NCI-H82 treated with DMSO at 0.1 percent for 48 hours (cell line): ENCODE results near the gene OR6C68.
"Not testable (repeated sequence)": the region's sequence is repeated elsewhere in the genome, so short reads cannot be mapped to it uniquely, and the experiment has no call there.

Experiments used
- DNase-seq: peaks from one replicate; lab custom pipeline; 2025; ENCODE audit not compliant: unreplicated experiment; lab: John Stamatoyannopoulos, UW

Gene OR6C68

DNA sequence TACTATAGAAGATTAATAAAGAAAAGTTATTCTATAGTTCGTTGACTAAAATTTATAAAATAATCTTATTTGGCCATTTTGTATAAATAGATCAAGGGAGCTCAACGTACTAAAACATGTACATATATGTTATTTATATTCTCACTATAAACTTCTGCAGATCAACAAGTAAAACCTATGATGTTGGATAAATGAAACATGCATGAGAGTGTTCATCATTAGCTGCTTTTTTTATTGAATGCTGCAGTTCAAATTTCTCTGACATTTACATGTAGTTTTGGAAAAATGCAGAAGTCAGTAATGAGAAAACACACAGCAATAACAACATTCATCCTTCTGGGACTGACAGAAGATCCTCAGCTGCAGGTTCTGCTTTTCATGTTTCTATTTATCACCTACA is at the start of gene OR6C68:
Gene OR6C68, plus strand, starts transcription at position 301 of the 400 bp plus-strand sequence. Its CDS starts 0 bp downstream, at position 301.
- DNase-seq: no peak

- no peak for DNase-seq
Measured at GRCh38 chr12:55443776-55444175, 48.4 kb upstream of the OR6C68 start, which contains the start of gene OR6C2. TSS of gene OR6C2 (plus strand) at chr12:55444076. CDS start at chr12:55452214, 8,138 bp downstream.

- DNase-seq: no peak
Measured at GRCh38 chr12:55445357-55445756, 46.8 kb upstream of the OR6C68 start.

DNA sequence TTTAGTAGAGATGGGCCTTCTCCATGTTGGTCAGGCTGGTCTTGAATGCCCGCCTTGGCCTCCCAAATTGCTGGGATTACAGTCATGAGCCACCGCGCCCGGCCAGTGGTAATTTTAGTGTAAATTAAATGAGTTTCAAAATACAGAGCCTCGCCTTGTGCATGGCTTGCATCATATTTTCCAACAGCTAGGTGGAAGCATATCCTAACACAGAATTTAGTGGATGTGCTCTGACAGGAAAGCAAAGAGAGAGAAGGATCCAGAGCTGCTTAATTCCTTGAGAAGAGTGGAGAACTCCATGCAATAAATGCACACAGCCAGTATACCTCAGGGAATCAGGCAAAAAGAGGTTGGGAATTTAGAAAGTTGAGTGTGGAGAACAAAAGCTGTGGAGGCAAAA is 45.9 kb upstream of the OR6C68 start:
- no peak for DNase-seq

GRCh38 chr12:55448825-55449224 is 43.4 kb upstream of the OR6C68 start:
- no peak for DNase-seq

DNA sequence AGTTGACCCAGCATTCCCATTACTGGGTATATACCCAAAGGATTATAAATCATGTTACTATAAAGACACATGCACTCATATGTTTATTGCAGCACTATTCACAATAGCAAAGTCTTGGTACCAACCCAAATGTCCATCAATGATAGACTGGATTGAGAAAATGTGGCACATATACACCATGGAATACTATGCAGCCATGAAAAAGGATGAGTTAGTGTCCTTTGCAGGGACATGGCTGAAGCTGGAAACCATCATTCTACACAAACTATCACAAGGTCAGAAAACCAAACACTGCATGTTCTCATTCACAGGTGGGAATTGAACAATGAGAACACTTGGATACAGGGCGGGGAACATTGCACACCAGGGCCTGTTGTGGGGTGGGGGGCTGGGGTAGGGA is 27.3 kb upstream of the OR6C68 start:
- DNase-seq: not testable (repeated sequence)

DNA sequence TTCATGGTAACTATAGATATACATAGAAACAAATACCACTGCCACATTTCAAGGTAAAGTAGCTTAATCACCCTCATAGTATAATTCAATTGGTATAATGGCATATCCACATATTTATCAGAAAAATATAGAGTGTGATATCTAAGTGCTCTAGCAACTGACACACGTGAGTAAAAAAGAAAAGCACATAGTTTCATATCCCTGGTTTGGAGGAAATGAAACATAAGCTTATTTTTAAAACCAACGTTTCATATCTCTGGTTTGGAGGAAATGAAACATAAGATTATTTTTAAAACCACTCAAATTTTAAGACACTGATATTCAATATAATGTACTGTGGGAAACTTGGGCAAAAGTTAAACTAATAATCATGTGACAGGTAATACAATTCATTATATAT is 24.3 kb upstream of the OR6C68 start:
- DNase-seq: no peak

DNA sequence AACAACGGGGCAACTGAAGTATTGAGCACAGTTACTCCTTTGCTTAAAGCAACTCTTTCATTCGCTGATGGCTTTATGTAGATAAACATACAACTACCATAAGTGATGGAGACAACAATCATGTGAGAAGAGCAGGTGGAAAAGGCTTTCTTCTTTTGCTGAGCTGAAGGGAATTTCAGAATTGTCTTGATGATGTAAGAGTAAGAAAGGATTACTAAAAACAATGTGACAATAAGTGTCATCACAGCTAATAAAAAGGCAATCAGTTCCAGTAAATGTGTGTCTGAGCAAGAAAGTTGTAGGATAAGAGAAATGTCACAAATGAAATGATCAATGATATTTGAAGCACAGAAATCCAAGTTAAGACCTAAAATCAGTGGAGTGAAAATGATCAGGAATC is 22.9 kb upstream of the OR6C68 start:
- no peak for DNase-seq

DNA sequence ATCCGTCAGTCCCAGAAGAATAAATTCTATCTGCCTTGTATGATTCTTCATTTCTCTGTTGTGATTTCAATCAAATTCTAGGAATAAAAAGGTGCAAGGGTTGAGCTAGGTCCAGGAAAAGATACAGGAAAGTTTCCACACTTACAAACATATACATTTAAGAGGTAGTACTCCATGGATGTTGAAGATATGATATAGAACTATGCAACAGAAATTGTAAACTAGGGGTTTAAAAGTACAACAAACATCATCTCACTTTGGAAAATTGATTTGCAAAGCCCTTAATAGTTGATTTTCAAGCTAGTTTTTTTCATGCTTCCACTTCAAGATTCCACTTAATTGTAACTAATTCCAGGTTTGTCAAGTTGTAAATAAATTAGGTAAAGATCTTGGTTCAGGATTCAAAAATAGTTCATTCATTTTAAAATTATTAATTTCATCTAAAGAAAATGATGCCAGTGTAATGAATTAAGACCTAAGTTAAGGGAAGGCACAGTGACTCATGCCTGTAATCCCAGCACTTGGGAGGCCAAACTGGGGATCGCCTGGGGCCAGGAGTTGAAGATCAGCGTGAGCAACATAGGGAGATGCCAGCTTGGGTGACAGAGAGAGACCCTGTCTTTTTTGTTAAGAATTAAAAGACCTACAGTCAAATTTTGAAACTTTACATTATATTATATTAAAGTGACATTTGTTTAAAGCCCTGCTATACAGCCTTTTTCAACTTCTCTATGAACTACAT is 21.9 kb upstream of the OR6C68 start, which contains the start of gene OR6C70:
Gene OR6C70, minus strand, starts transcription at position 51 of the 742 bp plus-strand sequence. Its CDS starts 0 bp downstream, at position 51.
- no peak for DNase-seq

- no peak for DNase-seq
Measured at GRCh38 chr12:55472264-55472663, 19.9 kb upstream of the OR6C68 start.

DNA sequence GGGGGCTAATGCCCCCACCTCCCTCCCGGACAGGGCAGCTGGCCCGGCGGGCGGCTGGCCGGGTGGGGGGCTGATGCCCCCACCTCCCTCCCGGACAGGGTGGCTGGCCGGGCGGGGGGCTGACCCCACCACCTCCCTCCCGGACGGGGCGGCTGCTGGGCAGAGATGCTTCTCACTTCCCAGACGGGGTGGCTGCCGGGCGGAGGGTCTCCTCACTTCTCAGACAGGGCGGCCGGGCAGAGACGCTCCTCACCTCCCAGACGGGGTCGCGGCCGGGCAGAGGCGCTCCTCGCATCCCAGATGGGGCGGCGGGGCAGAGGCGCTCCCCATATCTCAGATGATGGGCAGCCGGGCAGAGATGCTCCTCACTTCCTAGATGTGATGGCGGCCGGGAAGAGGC is 13.0 kb upstream of the OR6C68 start:
- DNase-seq: not testable (repeated sequence)

DNA sequence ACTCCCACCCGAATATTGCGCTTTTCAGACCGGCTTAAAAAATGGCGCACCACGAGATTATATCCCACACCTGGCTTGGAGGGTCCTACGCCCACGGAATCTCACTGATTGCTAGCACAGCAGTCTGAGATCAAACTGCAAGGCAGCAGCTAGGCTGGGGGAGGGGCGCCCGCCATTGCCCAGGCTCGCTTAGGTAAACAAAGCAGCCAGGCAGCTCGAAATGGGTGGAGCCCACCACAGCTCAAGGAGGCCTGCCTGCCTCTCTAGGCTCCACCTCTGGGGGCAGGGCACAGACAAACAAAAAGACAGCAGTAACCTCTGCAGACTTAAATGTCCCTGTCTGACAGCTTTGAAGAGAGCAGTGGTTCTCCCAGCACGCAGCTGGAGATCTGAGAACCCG is 7.9 kb upstream of the OR6C68 start:
- not testable (repeated sequence) for DNase-seq

- DNase-seq: no peak
Measured at GRCh38 chr12:55495490-55495889, 3.3 kb downstream of the OR6C68 start.

GRCh38 chr12:55499231-55499630 is 7.1 kb downstream of the OR6C68 start:
- DNase-seq: no peak

GRCh38 chr12:55499810-55500252 is 7.7 kb downstream of the OR6C68 start:
- DNase-seq: no peak

DNA sequence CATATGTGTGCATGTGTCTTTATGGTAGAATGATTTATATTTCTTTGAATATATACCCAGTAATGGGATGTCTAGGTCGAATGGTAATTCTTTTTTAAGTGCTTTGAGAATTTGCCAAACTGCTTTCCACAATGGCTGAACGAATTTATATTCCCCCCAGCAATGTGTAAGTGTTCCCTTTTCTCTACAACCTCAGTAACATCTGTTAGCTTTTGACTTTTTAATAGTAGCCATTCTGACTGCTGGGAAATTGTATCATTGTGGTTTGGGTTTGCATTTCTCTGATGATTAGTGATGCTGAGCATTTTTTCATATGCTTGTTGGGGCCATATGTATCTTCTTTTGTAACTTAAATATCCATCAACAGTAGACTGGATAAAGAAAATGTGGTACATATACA is 9.4 kb downstream of the OR6C68 start:
- DNase-seq: no peak

- DNase-seq: no peak
Measured at GRCh38 chr12:55515696-55516095, 23.5 kb downstream of the OR6C68 start.

- DNase-seq: no peak
Measured at GRCh38 chr12:55516391-55516790, 24.2 kb downstream of the OR6C68 start.
